Measurements from ENCODE around the gene CA11.

DNA sequence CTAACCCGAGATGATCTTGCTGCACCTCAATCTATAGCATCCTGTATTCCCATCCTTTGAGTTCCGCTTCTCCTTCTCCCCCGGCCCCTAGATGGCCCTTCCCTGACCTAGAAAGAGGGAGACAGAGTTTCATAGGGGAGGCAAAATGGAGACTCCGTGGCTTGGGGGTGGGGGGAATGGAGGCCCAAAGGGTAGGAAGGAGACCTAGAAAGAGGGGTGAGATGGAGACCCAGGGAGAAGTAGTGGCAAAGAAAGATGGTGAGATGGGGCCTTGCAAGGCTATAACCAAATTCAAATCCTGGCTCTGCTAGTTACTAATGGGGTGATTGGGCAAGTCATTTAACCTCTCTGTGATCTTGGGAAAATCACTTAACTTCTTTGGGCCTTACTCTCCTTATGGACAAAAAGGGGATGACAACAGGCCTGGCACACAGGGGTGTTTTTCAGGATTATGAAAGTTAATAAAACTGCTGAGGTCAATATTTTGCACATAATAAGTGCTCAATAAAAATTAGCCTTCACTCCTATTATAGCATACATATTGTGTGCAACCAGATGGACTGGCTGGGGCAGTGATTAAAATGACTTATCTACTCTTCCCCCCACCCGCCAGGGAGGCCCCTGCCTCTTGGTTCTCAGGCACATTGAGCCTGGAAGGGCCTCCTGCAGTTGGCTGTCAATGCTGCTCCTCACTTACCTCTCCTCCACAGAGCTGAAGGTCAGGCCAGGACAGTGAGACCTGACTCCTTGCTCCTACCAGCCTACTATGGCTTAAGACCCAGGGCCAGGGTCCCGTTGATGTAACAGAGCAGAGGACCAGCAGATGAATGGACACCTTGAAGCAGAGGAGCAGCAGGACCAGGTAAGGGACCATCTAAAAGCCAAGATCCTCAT, 26.0 kb downstream of the CA11 start:
- no peak for TF ChIP-seq EZH2 (IDR thresholded peaks at IDR 0.05; ENCODE audit: borderline replicate concordance, low read depth, low read length, poor library complexity, severe bottlenecking)
- TF ChIP-seq, protein P1, sequence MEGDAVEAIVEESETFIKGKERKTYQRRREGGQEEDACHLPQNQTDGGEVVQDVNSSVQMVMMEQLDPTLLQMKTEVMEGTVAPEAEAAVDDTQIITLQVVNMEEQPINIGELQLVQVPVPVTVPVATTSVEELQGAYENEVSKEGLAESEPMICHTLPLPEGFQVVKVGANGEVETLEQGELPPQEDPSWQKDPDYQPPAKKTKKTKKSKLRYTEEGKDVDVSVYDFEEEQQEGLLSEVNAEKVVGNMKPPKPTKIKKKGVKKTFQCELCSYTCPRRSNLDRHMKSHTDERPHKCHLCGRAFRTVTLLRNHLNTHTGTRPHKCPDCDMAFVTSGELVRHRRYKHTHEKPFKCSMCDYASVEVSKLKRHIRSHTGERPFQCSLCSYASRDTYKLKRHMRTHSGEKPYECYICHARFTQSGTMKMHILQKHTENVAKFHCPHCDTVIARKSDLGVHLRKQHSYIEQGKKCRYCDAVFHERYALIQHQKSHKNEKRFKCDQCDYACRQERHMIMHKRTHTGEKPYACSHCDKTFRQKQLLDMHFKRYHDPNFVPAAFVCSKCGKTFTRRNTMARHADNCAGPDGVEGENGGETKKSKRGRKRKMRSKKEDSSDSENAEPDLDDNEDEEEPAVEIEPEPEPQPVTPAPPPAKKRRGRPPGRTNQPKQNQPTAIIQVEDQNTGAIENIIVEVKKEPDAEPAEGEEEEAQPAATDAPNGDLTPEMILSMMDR (conservative IDR thresholded peaks at IDR 0.05; ENCODE audit: low read depth, low read length) = no peak

All from A673 (cell line).